HEK293 (cell line): Measurements from ENCODE around the gene LRRFIP1.
A peak's percentile ranks its signal among the peaks of the same experiment; 100 is the strongest.

Experiments
- ELK4 ChIP-seq: IDR thresholded peaks from 2 replicates; pipeline ENCODE4 v1.6.1; 2011; ENCODE audit warnings: mild to moderate bottlenecking, low read depth, low read length, borderline replicate concordance
- GFI1B ChIP-seq: fragments of 450-650 bp; formaldehyde crosslinking; IDR thresholded peaks from 2 replicates; pipeline ENCODE4 v1.5.1; 2016; ENCODE audit warnings: missing biosample characterization, missing genetic modification characterization
- INSM2 ChIP-seq: fragments of 450-650 bp; formaldehyde crosslinking; IDR thresholded peaks from 2 replicates; pipeline ENCODE4 v1.5.1; 2016; ENCODE audit warnings: missing biosample characterization, missing genetic modification characterization
- KLF1 ChIP-seq: fragments of 450-650 bp; formaldehyde crosslinking; IDR thresholded peaks from 2 replicates; pipeline ENCODE4 v1.5.1; 2016; ENCODE audit warnings: missing biosample characterization, missing genetic modification characterization
- KLF10 ChIP-seq: fragments of 450-650 bp; IDR thresholded peaks from 2 replicates; pipeline ENCODE4 v1.5.1; 2018; ENCODE audit warnings: missing biosample characterization, mild to moderate bottlenecking, missing genetic modification characterization
- MZF1 ChIP-seq: fragments of 450-650 bp; formaldehyde crosslinking; IDR thresholded peaks from 2 replicates; pipeline ENCODE4 v1.5.1; 2017; ENCODE audit warnings: missing biosample characterization, missing genetic modification characterization, borderline replicate concordance
- OSR2 ChIP-seq: fragments of 450-650 bp; formaldehyde crosslinking; IDR thresholded peaks from 2 replicates; pipeline ENCODE4 v1.5.1; 2016; ENCODE audit warnings: missing biosample characterization, missing genetic modification characterization
- OVOL3 ChIP-seq: fragments of 450-650 bp; formaldehyde crosslinking; IDR thresholded peaks from 2 replicates; pipeline ENCODE4 v1.5.1; 2016; ENCODE audit warnings: missing biosample characterization, missing genetic modification characterization
- SCRT2 ChIP-seq: fragments of 450-650 bp; formaldehyde crosslinking; IDR thresholded peaks from 2 replicates; pipeline ENCODE4 v1.5.1; 2016; ENCODE audit warnings: missing biosample characterization, missing genetic modification characterization
- TSHZ1 ChIP-seq: fragments of 450-650 bp; formaldehyde crosslinking; IDR thresholded peaks from 2 replicates; pipeline ENCODE4 v1.5.1; 2016; ENCODE audit warnings: missing biosample characterization, missing genetic modification characterization, borderline replicate concordance
- WT1 ChIP-seq: fragments of 450-650 bp; formaldehyde crosslinking; IDR thresholded peaks from 2 replicates; pipeline ENCODE4 v1.5.1; 2016; ENCODE audit warnings: missing biosample characterization, missing genetic modification characterization
- ZBTB17 ChIP-seq: fragments of 450-650 bp; formaldehyde crosslinking; IDR thresholded peaks from 2 replicates; pipeline ENCODE4 v1.5.1; 2016; ENCODE audit warnings: missing biosample characterization, missing genetic modification characterization
- ZEB2 ChIP-seq: fragments of 450-650 bp; formaldehyde crosslinking; IDR thresholded peaks from 2 replicates; pipeline ENCODE4 v1.5.1; 2016; ENCODE audit warnings: missing biosample characterization, missing genetic modification characterization
- ZNF148 ChIP-seq: fragments of 450-650 bp; formaldehyde crosslinking; IDR thresholded peaks from 2 replicates; pipeline ENCODE4 v1.5.0; 2017; ENCODE audit warnings: missing biosample characterization, missing genetic modification characterization, borderline replicate concordance
- ZNF24 ChIP-seq: fragments of 450-650 bp; formaldehyde crosslinking; IDR thresholded peaks from 2 replicates; pipeline ENCODE4 v1.5.1; 2016; ENCODE audit warnings: missing biosample characterization, missing genetic modification characterization
- ZNF311 ChIP-seq: fragments of 450-650 bp; formaldehyde crosslinking; IDR thresholded peaks from 2 replicates; pipeline ENCODE4 v1.5.1; 2017; ENCODE audit warnings: missing biosample characterization, missing genetic modification characterization, borderline replicate concordance
- ZNF324 ChIP-seq: fragments of 450-650 bp; formaldehyde crosslinking; IDR thresholded peaks from 2 replicates; pipeline ENCODE4 v1.5.1; 2016; ENCODE audit warnings: missing biosample characterization, missing genetic modification characterization
- ZNF394 ChIP-seq: fragments of 450-650 bp; formaldehyde crosslinking; IDR thresholded peaks from 2 replicates; pipeline ENCODE4 v1.5.1; 2016; ENCODE audit warnings: missing biosample characterization, missing genetic modification characterization, mild to moderate bottlenecking, moderate library complexity, borderline replicate concordance
- ZNF416 ChIP-seq: fragments of 450-650 bp; formaldehyde crosslinking; IDR thresholded peaks from 2 replicates; pipeline ENCODE4 v1.5.1; 2016; ENCODE audit warnings: missing biosample characterization, missing genetic modification characterization
- ZNF501 ChIP-seq: fragments of 450-650 bp; formaldehyde crosslinking; IDR thresholded peaks from 2 replicates; pipeline ENCODE4 v1.5.1; 2016; ENCODE audit warnings: missing biosample characterization, missing genetic modification characterization
- ZNF544 ChIP-seq: fragments of 450-650 bp; formaldehyde crosslinking; IDR thresholded peaks from 2 replicates; pipeline ENCODE4 v1.5.0; 2017; ENCODE audit warnings: missing biosample characterization, missing genetic modification characterization
- ZNF561 ChIP-seq: fragments of 450-650 bp; IDR thresholded peaks from 2 replicates; pipeline ENCODE4 v1.5.1; 2018; ENCODE audit warnings: missing biosample characterization, missing genetic modification characterization, borderline replicate concordance
- ZNF580 ChIP-seq: fragments of 450-650 bp; formaldehyde crosslinking; IDR thresholded peaks from 2 replicates; pipeline ENCODE4 v1.5.1; 2016; ENCODE audit warnings: missing biosample characterization, missing genetic modification characterization
- ZNF610 ChIP-seq: fragments of 450-650 bp; formaldehyde crosslinking; IDR thresholded peaks from 2 replicates; pipeline ENCODE4 v1.5.1; 2016; ENCODE audit warnings: missing biosample characterization, missing genetic modification characterization, borderline replicate concordance
- ZNF645 ChIP-seq: fragments of 450-650 bp; formaldehyde crosslinking; IDR thresholded peaks from 2 replicates; pipeline ENCODE4; 2016; ENCODE audit warnings: missing biosample characterization, missing genetic modification characterization
- ZNF664 ChIP-seq: fragments of 450-650 bp; formaldehyde crosslinking; IDR thresholded peaks from 2 replicates; pipeline ENCODE4 v1.5.1; 2016; ENCODE audit warnings: missing biosample characterization, missing genetic modification characterization
- ZNF692 ChIP-seq: fragments of 450-650 bp; formaldehyde crosslinking; IDR thresholded peaks from 2 replicates; pipeline ENCODE4 v1.5.1; 2016; ENCODE audit warnings: missing biosample characterization, missing genetic modification characterization
- ZNF768 ChIP-seq: fragments of 450-650 bp; formaldehyde crosslinking; IDR thresholded peaks from 2 replicates; pipeline ENCODE4 v1.5.1; 2018; ENCODE audit warnings: missing biosample characterization, mild to moderate bottlenecking, missing genetic modification characterization
- ZNF843 ChIP-seq: fragments of 450-650 bp; formaldehyde crosslinking; IDR thresholded peaks from 2 replicates; pipeline ENCODE4 v1.5.1; 2016; ENCODE audit warnings: missing biosample characterization, missing genetic modification characterization

The LRRFIP1 gene

GRCh38 chr2:237726401-237726830, 99.0 kb downstream of the LRRFIP1 start (continued):
- TF ChIP-seq ZNF664 (tag by site-specific recombination) (peak; percentile 96), ZNF311 (no peak), ZNF416 (tag by site-specific recombination) (no peak), ZNF561 (tag by site-specific recombination) (no peak), ZNF148 (tag by site-specific recombination) (no peak), OSR2 (tag by site-specific recombination) (peak; percentile 87), ZNF768 (no peak), SCRT2 (tag by site-specific recombination) (peak; percentile 72), ZEB2 (peak; percentile 87), KLF10 (peak; percentile 90), ZBTB17 (tag by site-specific recombination) (peak; percentile 74), ZNF692 (peak; percentile 60; the same call in 1 of the 2 replicates), ZNF501 (0 out of 2 replicates have a peak, but pooled peaks have one; percentile 25), ZNF24 (tag by site-specific recombination) (peak; percentile 53; the same call in 1 of the 2 replicates), INSM2 (tag by site-specific recombination) (peak; percentile 89), WT1 (tag by site-specific recombination) (peak; percentile 93), TSHZ1 (peak; percentile 83), ZNF324 (peak; percentile 58; the same call in 1 of the 2 replicates), ZNF843 (tag by site-specific recombination) (peak; percentile 86), ZNF645 (tag by site-specific recombination) (no peak), MZF1 (tag by site-specific recombination) (peak; percentile 34; the same call in 1 of the 2 replicates), KLF1 (tag by site-specific recombination) (peak; percentile 29; the same call in 1 of the 2 replicates), ELK4 (no peak), ZNF580 (tag by site-specific recombination) (0 out of 2 replicates have a peak, but pooled peaks have one; percentile 18), GFI1B (no peak), ZNF610 (tag by site-specific recombination) (0 out of 2 replicates have a peak, but pooled peaks have one; percentile 3), OVOL3 (tag by site-specific recombination) (0 out of 2 replicates have a peak, but pooled peaks have one; percentile 26), ZNF544 (tag by site-specific recombination) (no peak), ZNF394 (peak; percentile 60; the same call in 1 of the 2 replicates)
